ENCODE data around the gene TMEM41B. TPM values are rescaled to one million over a fixed set of nuclear protein-coding genes. Genes with fewer than 3 reads are reported as not detected.

The TMEM41B gene
- total and polyA plus RNA-seq, 2 of the 4 experiments (the other 2 are of a cell fraction), result 20.8 to 21.5 TPM

DNA sequence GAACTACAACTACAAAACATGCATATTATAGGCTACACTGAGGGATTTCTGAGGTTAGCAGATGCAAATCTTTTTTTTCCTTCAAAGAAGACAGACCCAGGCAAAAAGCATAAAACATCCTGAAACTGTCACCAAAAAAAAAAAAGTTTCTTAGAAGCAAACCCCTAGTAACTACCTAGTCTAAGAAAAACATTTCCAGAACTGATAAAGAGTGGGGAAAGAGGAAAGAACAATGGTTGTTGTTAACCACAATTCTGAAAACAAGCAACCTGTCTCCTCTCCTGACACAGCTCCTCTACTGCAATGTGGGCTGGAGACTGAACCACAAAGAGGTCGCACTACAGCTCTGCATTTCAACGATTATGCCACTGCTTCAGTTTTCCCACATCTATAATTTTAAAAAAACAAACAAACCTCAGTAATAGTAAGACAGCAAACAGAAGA is 64.2 kb downstream of the TMEM41B start:
- no peak for ATAC-seq (ENCODE audit: low read depth)
- no peak overlapping the region for H3K14ac ChIP-seq (replicated peaks; ENCODE audit: low read depth, low read length)
- no TSS peak for BruUV-seq (replicated peaks)

More for the DNA sequence above, 64.2 kb downstream of the TMEM41B start:
- Histone ChIP-seq H3K4me1 (ENCODE audit: control insufficient read depth, insufficient read depth, low read length) (0 out of 2 replicates have a peak, but pooled peaks cover 1% of the 10 kb centered on the region), H2BK120ac (ENCODE audit: low read depth, low read length) (no peak overlapping the region), H3K9me1 (ENCODE audit: insufficient read depth, low read length) (peaks cover 10% of the 10 kb centered on the region), H3K79me1 (ENCODE audit: low read depth in 1 of 2, low read length in 2 of 2) (peaks cover 9 to 77% of the 10 kb centered on the region in 2 experiments), H3K36me3 (ENCODE audit: control insufficient read depth, insufficient read depth, low read length) (peaks cover 5% of the 10 kb centered on the region), H2AFZ (replicated peaks; ENCODE audit: low read length, poor library complexity) (no peak overlapping the region), H2AK9ac (replicated peaks; ENCODE audit: low read depth, low read length, poor library complexity) (no peak overlapping the region), H2AK5ac (ENCODE audit: low read depth, low read length) (no peak overlapping the region), H3K4ac (ENCODE audit: low read depth, low read length) (no peak overlapping the region), H3K56ac (ENCODE audit: extremely low read depth, insufficient read depth, low read length) (no peak overlapping the region), H2BK15ac (ENCODE audit: low read depth, low read length) (no peak overlapping the region), H3K9ac (ENCODE audit: low read depth, low read length) (no peak overlapping the region), H4K8ac (ENCODE audit: low read depth in 2 of 2, low read length in 2 of 2) (no peak overlapping the region), H3K4me3 (ENCODE audit: insufficient read depth, low read depth, low read length) (no peak overlapping the region), H3K27me3 (ENCODE audit: control insufficient read depth, insufficient read depth, low read length) (no peaks in the 10 kb centered on the region), H4K20me1 (ENCODE audit: insufficient read depth, low read length) (peaks cover 78% of the 10 kb centered on the region), H2BK20ac (ENCODE audit: low read depth, low read length) (no peak overlapping the region), H3K23ac (ENCODE audit: low read depth, low read length) (no peak overlapping the region), H3K9me3 (ENCODE audit: control insufficient read depth, insufficient read depth, low read length) (no peaks in the 10 kb centered on the region), H3K18ac (ENCODE audit: low read depth, low read length) (no peak overlapping the region), H4K5ac (ENCODE audit: low read depth, low read length) (no peak overlapping the region), H2BK5ac (ENCODE audit: low read depth, low read length, poor library complexity, severe bottlenecking) (no peak overlapping the region), H3K4me2 (ENCODE audit: low read depth, low read length) (no peak overlapping the region), H3K27ac (ENCODE audit: insufficient read depth, low read length) (no peak overlapping the region), H4K91ac (ENCODE audit: insufficient read depth, low read depth, low read length) (no peak overlapping the region)
- TF ChIP-seq CEBPB (IDR thresholded peaks at IDR 0.05; ENCODE audit: low read depth, low read length), result no peak
- ChIA-PET POLR2A (ENCODE audit: unreplicated experiment) (no interaction called here), CTCF (no interaction called here)
- in situ Hi-C loops (cut with MboI; ENCODE audit: low sequenced_read_pairs) (no loop called here), intact Hi-C loops (cut with micrococcal nuclease) (no loop called here), dilution Hi-C loops (cut with HindIII; ENCODE audit: low sequenced_read_pairs, unreplicated experiment) (no loop called here)
- no CpG with 5 or more reads among the region's 2 CpGs for WGBS, 2 experiments (ENCODE audit: extremely low coverage in 2 of 2, insufficient read length in 1 of 2)
- no peak for DNase-seq
